ENCODE results near the gene PGAM5.
"Not testable (repeated sequence)": the region's sequence is repeated elsewhere in the genome, so short reads cannot be mapped to it uniquely, and the experiment has no call there.

The PGAM5 gene

GRCh38 chr12:132689227-132689626 is 21.4 kb upstream of the PGAM5 start:
- DNase-seq (ENCODE audit: low read depth, low spot score), result no peak

GRCh38 chr12:132690112-132690511 is 20.5 kb upstream of the PGAM5 start:
- DNase-seq (ENCODE audit: low read depth, low spot score), result no peak

DNA sequence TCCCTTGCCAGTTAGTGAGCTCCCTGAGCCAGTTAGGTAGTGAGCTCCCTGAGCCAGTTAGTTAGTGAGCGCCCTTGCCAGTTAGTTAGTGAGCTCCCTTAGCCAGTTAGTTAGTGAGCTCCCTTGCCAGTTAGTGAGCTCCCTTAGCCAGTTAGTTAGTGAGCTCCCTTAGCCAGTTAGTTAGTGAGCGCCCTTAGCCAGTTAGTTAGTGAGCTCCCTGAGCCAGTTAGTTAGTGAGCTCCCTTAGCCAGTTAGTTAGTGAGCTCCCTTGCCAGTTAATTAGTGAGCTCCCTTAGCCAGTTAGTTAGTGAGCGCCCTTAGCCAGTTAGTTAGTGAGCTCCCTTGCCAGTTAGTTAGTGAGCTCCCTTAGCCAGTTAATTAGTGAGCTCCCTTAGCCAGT is 18.6 kb upstream of the PGAM5 start:
- DNase-seq (ENCODE audit: low read depth, low spot score), result not testable (repeated sequence)

GRCh38 chr12:132694888-132695287 is 15.8 kb upstream of the PGAM5 start:
- DNase-seq (ENCODE audit: low read depth, low spot score), result not testable (repeated sequence)

DNA sequence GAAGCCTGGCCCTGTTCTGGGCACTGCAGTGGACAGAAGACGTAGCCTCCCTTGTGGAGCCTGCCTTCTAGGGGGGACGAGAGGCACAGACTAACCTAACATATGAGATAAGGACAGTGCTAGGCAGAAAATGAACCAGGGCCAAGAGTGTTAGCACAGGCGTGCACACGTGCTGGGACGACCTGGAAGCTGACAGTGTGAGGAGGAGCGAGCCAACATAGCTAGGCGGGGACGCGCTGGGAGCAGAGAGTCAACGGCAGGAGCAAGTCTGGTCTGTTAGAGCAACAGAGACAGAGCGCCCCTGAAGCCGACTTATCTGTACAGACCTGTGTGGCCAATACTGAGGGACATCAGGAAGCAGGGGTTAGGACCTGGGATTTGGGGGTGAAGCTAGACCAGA is 15.2 kb upstream of the PGAM5 start:
- no peak for DNase-seq (ENCODE audit: low read depth, low spot score)

GRCh38 chr12:132698341-132698740 is 12.3 kb upstream of the PGAM5 start:
- DNase-seq (ENCODE audit: low read depth, low spot score), result no peak

GRCh38 chr12:132700212-132700822 is 10.3 kb upstream of the PGAM5 start:
- no peak for DNase-seq (ENCODE audit: low read depth, low spot score)

DNA sequence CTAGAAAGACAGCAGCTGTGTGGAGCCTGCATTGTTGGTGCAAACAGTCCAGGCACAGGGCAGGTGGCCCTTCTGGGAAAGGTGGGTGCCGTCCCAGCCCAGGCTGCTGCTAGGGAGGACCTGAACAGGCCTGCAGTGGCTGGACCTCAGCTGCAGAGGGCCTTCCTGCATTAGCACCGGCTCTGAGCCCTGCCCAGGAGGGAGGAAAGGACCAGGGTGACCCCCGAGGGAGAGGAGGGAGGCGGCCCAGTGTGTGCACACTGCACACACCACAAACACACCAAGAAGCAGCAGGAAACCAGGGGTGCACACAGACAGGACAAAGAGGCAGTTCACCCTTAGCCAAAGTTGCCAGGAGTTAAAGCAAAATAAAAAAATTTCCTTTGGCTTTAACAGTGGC is 8.0 kb upstream of the PGAM5 start:
- DNase-seq (ENCODE audit: low read depth, low spot score), result no peak

GRCh38 chr12:132703641-132704040 is 7.0 kb upstream of the PGAM5 start:
- DNase-seq (ENCODE audit: low read depth, low spot score), result no peak

- DNase-seq (ENCODE audit: low read depth, low spot score), result no peak
These were observed 3.4 kb upstream of the PGAM5 start for GRCh38 chr12:132707241-132707640.

DNA sequence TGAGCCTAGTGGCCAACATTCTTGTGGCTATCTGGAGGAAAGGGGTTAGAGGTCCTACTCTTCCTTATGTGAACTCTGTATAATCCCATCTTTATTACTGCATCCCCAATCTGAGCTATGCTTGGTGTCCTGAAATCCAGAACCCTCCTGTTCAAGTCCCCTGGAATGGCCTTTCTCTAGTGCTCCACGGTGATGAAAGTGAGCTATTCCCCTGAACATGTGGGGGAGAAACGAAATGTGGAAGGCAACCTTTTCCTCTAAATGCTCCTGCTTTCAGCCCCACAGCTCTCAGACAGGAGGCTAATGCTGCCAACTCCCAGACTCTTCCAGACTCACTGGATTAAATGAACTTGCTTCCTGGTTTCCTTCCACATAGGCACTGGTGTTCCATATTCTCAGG is 2.5 kb upstream of the PGAM5 start:
- no peak for DNase-seq (ENCODE audit: low read depth, low spot score)

GRCh38 chr12:132710043-132710404 is 618 bp upstream of the PGAM5 start:
- no peak for DNase-seq (ENCODE audit: low read depth, low spot score)

DNA sequence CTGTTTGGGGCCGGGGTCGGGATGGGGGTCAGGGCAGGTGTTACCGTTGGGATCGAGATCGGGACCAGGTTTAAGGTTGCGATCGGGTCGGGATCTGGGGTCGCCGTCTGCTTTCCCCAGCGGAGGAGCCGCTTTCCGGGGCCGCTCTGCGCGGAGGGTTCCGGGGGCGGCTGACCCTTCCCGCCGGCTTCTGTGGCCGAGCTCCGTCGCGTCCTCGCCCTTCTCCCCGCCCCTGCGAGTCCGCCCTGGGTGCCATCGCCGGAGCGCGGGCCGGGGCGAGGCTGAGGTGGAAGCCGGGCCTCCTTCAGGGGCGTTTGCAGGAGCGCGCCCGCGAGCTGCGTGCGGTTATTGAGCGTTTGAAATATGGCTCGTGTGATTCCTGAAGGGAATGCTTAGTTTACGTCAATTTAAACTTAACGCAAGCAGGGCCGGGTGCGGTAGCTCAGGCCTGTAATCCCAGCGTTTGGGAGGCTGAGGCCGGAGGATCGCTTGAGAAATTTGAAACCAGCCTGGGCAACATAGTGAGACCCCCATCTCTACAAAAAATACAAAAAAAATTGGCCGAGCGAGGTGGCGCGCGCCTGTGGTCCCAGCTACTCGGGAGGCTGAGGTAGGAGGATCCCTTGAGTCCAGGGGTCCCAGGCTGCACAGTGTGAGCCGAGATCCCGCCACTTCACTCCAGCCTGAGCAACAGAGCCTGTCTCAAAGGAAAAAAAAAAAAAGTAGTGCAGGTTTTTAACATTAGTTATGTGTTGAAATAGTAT is 620 bp downstream of the PGAM5 start:
- DNase-seq (ENCODE audit: low read depth, low spot score), result no peak

DNA sequence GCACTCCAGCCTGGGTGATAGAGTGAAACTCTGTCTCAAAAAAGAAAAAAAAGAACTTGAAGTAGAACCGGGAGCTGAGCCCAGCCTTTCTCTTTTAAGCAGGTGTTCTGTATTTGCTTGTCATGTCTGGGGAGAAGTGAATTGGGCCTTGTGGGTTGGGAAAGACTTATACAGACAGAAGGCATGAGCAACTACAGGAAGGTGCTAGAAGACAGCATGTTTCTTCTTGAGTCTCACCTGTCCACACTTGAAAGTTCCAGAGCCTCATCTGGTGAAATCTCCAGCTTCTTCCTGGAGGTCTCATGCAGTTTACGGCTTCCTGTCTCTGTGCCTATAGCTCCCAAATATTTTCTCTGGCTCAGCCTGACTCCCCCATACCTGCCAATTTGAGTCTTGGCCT is 2.5 kb downstream of the PGAM5 start:
- no peak for DNase-seq (ENCODE audit: low read depth, low spot score)

GRCh38 chr12:132715874-132716273 is 5.2 kb downstream of the PGAM5 start:
- no peak for DNase-seq (ENCODE audit: low read depth, low spot score)

- DNase-seq (ENCODE audit: low read depth, low spot score), result no peak
These were observed 5.7 kb downstream of the PGAM5 start for GRCh38 chr12:132716356-132716755.

DNA sequence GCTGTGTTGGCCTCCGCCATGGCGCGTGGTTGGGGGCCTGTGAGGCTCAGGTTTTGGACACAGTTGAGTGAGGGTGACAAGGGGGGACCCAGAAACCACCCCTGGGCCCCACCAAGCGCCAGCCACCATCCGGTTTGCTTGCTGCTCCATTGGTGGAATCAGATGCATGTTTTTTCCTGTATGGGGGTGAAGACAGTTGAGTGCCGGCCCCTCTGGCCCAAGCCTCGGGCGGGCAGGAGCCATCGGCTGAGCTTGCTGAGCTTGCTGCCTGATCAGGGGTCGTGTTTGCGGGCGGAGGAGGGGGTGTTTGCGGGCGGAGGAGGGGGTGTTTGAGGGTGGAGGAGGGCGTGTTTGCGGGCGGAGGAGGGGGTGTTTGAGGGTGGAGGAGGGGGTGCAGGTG is 6.4 kb downstream of the PGAM5 start:
- no peak for DNase-seq (ENCODE audit: low read depth, low spot score)

- no peak for DNase-seq (ENCODE audit: low read depth, low spot score)
These were observed 7.1 kb downstream of the PGAM5 start for GRCh38 chr12:132717531-132718387.

DNA sequence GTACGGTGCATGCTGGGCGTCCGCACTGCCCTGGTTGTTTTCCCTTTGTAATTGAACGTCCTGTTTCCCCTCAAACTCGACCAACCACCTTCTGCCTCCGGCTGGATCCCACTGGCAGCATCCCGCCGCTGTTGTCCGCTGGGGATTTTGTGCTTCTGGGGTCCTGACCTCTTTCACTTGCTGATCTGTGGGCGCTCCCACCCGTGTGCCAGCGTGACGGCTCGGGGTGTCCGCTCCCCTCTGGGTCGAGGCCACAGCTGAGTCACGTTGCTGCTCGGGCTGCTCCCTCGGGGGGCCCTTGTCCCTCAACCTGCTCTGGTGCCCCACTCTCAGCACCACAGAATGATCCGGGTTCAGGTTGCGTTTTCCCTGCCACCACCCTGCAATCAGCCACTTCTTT is 8.0 kb downstream of the PGAM5 start:
- DNase-seq (ENCODE audit: low read depth, low spot score), result no peak

GRCh38 chr12:132719141-132719953 is 8.7 kb downstream of the PGAM5 start:
- no peak for DNase-seq (ENCODE audit: low read depth, low spot score)

DNA sequence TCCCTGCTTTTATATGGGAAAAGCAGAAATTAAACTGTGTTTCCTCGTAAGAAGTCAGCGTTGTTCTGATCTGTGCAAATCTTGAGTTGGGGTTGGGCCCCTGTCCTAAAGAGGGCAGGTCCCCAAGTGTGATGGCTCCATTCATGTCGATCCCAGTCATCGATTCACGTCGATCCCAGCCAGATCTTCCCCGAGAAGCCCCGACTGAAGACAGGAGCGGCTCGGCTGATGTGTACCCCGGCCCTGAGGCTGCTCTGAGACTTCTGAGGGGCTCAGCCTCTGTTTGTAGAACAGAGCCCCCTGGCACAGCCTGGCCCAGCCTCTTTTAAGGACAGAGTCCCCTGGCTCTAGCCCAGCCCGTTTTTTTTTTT is 9.3 kb downstream of the PGAM5 start:
- DNase-seq (ENCODE audit: low read depth, low spot score), result no peak
